HepG2 (cell line): ENCODE data around the gene TFAP2E. TPM values are rescaled to one million over a fixed set of nuclear protein-coding genes. Genes with fewer than 3 reads are reported as not detected.

Experiments used
- ATAC-seq: fragments of 200-7000 bp; cut with Tn5 transposase; 3 replicates; pipeline ENCODE4 v1.9.1; 2020; ENCODE audit warnings: mild to moderate bottlenecking, moderate library complexity
- Bru-seq: library from RNA; stranded (reverse); fragments of 400-500 nt; gene quantifications from one replicate; lab custom pipeline; 2021; lab: Mats Ljungman, UMichigan
- BruChase-seq, 2 experiments: library from RNA; stranded (reverse); fragments of 400-500 nt; gene quantifications; one replicate each; lab custom pipeline; 2021; lab: Mats Ljungman, UMichigan
- BruUV-seq: library from RNA; stranded (reverse); fragments of 400-500 nt; replicated peaks from 2 replicates; lab custom pipeline; 2021; lab: Mats Ljungman, UMichigan
- CTCF ChIA-PET: fragments of 300-600 bp; formaldehyde crosslinking; extraction: SDS; loops from one replicate; lab custom pipeline; 2021; ENCODE audit warnings: low total read pairs, inconsistent platforms, low intra/inter-chr PET ratio; lab: Yijun Ruan, JAX
- POLR2A ChIA-PET: fragments of 350-600 bp; sonication (Branson Sonifier 250); formaldehyde crosslinking; loops from one replicate; lab custom pipeline; 2020; ENCODE audit warnings: antibody characterized with exemption, inconsistent platforms; lab: Yijun Ruan, JAX
- DNase-seq: peaks from one replicate; pipeline ENCODE4 v3.0.0-alpha.2; 2015; ENCODE audit warnings: low spot score
- FAIRE-seq: peaks from 3 replicates; lab custom pipeline; 2011; peaks lifted over from hg19 to GRCh38; lab: Jason Lieb, UNC
- H2AFZ ChIP-seq: one replicate; pipeline ENCODE4 v1.6.1; 2011; ENCODE audit warnings: low read length, inconsistent platforms
- H3K27ac ChIP-seq: fragments of 300-600 bp; 3 replicates; pipeline ENCODE4 v1.8.0; 2011; ENCODE audit warnings: mixed run types, mild to moderate bottlenecking, mixed read lengths, low read length, inconsistent platforms; ENCODE audit not compliant: insufficient read depth; ENCODE audit errors: extremely low read length
- H3K27me3 ChIP-seq, 2 experiments: fragments of 200-600 bp in 1 of 2; 2 replicates in 1 of 2; 3 replicates in 1 of 2; pipeline versions ENCODE4 v1.6.0 to v1.8.0; 2011; ENCODE audit warnings: low read length in 2 of 2, mild to moderate bottlenecking in 2 of 2, moderate library complexity in 2 of 2, inconsistent platforms in 1 of 2; ENCODE audit not compliant: insufficient read depth in 2 of 2, control insufficient read depth in 1 of 2
- H3K36me3 ChIP-seq, 2 experiments: fragments of 200-600 bp in 1 of 2; replicated peaks in 1 of 2; 2 replicates in 1 of 2; 3 replicates in 1 of 2; pipeline versions ENCODE4 v1.5.1 to v1.8.0; 2011; ENCODE audit warnings: low read length in 2 of 2, inconsistent platforms in 1 of 2; ENCODE audit not compliant: insufficient read depth in 2 of 2, control insufficient read depth in 1 of 2
- H3K4me1 ChIP-seq: 2 replicates; pipeline ENCODE4 v1.5.1; 2012; ENCODE audit warnings: low read length, inconsistent platforms; ENCODE audit not compliant: insufficient read depth
- H3K4me2 ChIP-seq: 2 replicates; pipeline ENCODE4 v1.6.0; 2011; ENCODE audit warnings: low read depth, low read length, inconsistent platforms
- H3K4me3 ChIP-seq, 3 experiments: fragments of 200-600 bp in 1 of 3; sonication (generic), shearing (Covaris generic) in 1 of 3; replicated peaks in 1 of 3; 2 replicates each; pipeline ENCODE4 v1.5.1; 2011 to 2016; ENCODE audit warnings: low read length in 3 of 3, inconsistent platforms in 2 of 3, low read depth in 2 of 3, mild to moderate bottlenecking in 2 of 3, control low read depth in 1 of 3, mixed read lengths in 1 of 3; ENCODE audit not compliant: insufficient read depth in 1 of 3
- H3K79me2 ChIP-seq: one replicate; pipeline ENCODE4 v1.6.1; 2011; ENCODE audit warnings: low read length, inconsistent platforms; ENCODE audit not compliant: insufficient read depth
- H3K9ac ChIP-seq: 2 replicates; pipeline ENCODE4 v1.6.0; 2011; ENCODE audit warnings: mild to moderate bottlenecking, low read depth, low read length, inconsistent platforms; ENCODE audit not compliant: insufficient read depth
- H3K9me3 ChIP-seq: 2 replicates; pipeline ENCODE4 v1.5.1; 2012; ENCODE audit warnings: mild to moderate bottlenecking, low read length
- H4K20me1 ChIP-seq: 2 replicates; pipeline ENCODE4 v1.6.0; 2011; ENCODE audit warnings: inconsistent platforms, mild to moderate bottlenecking, low read length, moderate library complexity; ENCODE audit not compliant: insufficient read depth
- AGO2 ChIP-seq: fragments of 200-400 bp; formaldehyde crosslinking; optimal IDR thresholded peaks from 2 replicates; pipeline ENCODE3; 2017; ENCODE audit warnings: mild to moderate bottlenecking, low read depth, low read length, moderate library complexity
- CBX2 ChIP-seq, 2 experiments: fragments of 200-600 bp in 1 of 2; sonication (generic); formaldehyde crosslinking in 1 of 2; IDR thresholded peaks; 2 replicates each; pipeline versions ENCODE4 v1.7.0 to v1.8.1; 2018 to 2022; ENCODE audit warnings: low read depth in 2 of 2, low read length in 1 of 2, mild to moderate bottlenecking in 1 of 2, missing genetic modification reagents in 1 of 2
- DRAP1 ChIP-seq: IDR thresholded peaks from 2 replicates; pipeline ENCODE4 v1.6.1; 2016; ENCODE audit warnings: missing genetic modification reagents, missing compliant biosample characterization
- SAP130 ChIP-seq: IDR thresholded peaks from 2 replicates; pipeline ENCODE4 v1.6.1; 2016; ENCODE audit warnings: low read depth
- ZFP36L2 ChIP-seq: sonication (generic); formaldehyde crosslinking; IDR thresholded peaks from 2 replicates; pipeline ENCODE4 v1.4.0; 2020; ENCODE audit warnings: missing genetic modification reagents
- ZNF143 ChIP-seq: sonication (generic); formaldehyde crosslinking; IDR thresholded peaks from 2 replicates; pipeline ENCODE4 v1.4.0; 2020; ENCODE audit warnings: missing genetic modification reagents
- ZNF207 ChIP-seq: fragments of 450-650 bp; IDR thresholded peaks from 2 replicates; pipeline ENCODE4 v1.6.1; 2016; ENCODE audit warnings: antibody characterized with exemption, borderline replicate concordance
- ZNF331 ChIP-seq: sonication (generic); formaldehyde crosslinking; IDR thresholded peaks from 2 replicates; pipeline ENCODE4 v1.4.0; 2020; ENCODE audit warnings: missing genetic modification reagents
- ZNF777 ChIP-seq: sonication (generic); formaldehyde crosslinking; IDR thresholded peaks from 2 replicates; pipeline ENCODE4 v1.4.0; 2020; ENCODE audit warnings: missing genetic modification reagents
- WGBS: methylation state at CpG from one replicate; pipeline ENCODE4 v1.1.6; 2017; ENCODE audit warnings: low lambda C conversion rate; 5-methylcytosine and 5-hydroxymethylcytosine counted together
- in situ Hi-C: cut with HindIII; loops from 2 replicates; pipeline ENCODE4 v1.10.0; 2017; ENCODE audit warnings: low pct_unique_long_range_greater_than_20kb; ENCODE audit not compliant: extremely low pct_ligation_motif_present
- intact Hi-C: fragments of 100-400 bp; cut with micrococcal nuclease; formaldehyde crosslinking; loops from one replicate; pipeline ENCODE4 v1.10.0; 2022; ENCODE audit not compliant: unreplicated experiment
- long read RNA-seq, 2 experiments: library from RNA in 1 of 2; library from polyadenylated mRNA in 1 of 2; stranded (forward) in 1 of 2; unstranded in 1 of 2; transcript quantifications; one replicate each; pipeline ENCODE4 v2.0.0, GENCODE V29; 2019 to 2022
- polyA minus RNA-seq, 3 experiments: library from RNA; depleted of rRNA, polyadenylated mRNA; stranded (reverse); fragments of >200 nt; gene quantifications; 2 replicates each; pipeline ENCODE4 v1.2.3, GENCODE V29; 2011; ENCODE audit warnings: low replicate concordance in 1 of 3
- polyA plus RNA-seq, 8 experiments: library from polyadenylated mRNA; depleted of rRNA in 3 of 8; stranded (reverse) in 7 of 8; unstranded in 1 of 8; fragments of >200 nt; fragmentation: Illumina TruSeq in 4 of 8; extraction: Trizol in 4 of 8; gene quantifications; 2 replicates each; pipeline versions ENCODE4 v1.2.1 to v1.2.3, GENCODE V29; 2011 to 2016; ENCODE audit warnings: low read depth in 4 of 8, missing spikeins in 1 of 8, mixed read lengths in 1 of 8; ENCODE audit not compliant: insufficient read depth in 1 of 8
- total RNA-seq, 5 experiments: library from RNA; depleted of rRNA; stranded (reverse); fragments of >200 nt; fragmentation: Illumina TruSeq; extraction: Trizol; gene quantifications; 2 replicates each; pipeline ENCODE4 v1.2.3, GENCODE V29; 2016; ENCODE audit warnings: low read depth in 1 of 5
- TF ChIP-seq, protein P1 (sequence below): sonication (generic); formaldehyde crosslinking; IDR thresholded peaks from 2 replicates; pipeline ENCODE4 v1.8.0; 2022; ENCODE audit warnings: missing genetic modification reagents, mild to moderate bottlenecking, moderate library complexity, borderline replicate concordance
- TF ChIP-seq, protein P2 (sequence below): sonication (generic); formaldehyde crosslinking; IDR thresholded peaks from 2 replicates; pipeline ENCODE4 v1.4.0; 2020; ENCODE audit warnings: missing genetic modification reagents
- TF ChIP-seq, protein P3 (sequence below): IDR thresholded peaks from 2 replicates; pipeline ENCODE4 v1.6.1; 2012; ENCODE audit warnings: inconsistent platforms

Gene TFAP2E
- total RNA-seq (2016; rRNA removed; fragmentation: Illumina TruSeq; extraction: Trizol) (0.31 and 0.44 TPM in 2 replicates), polyA plus RNA-seq (2011; rRNA removed) (0.41 and 0.46 TPM in 2 replicates), polyA minus RNA-seq (2011; rRNA and poly(A)+ RNA removed; ENCODE audit: low replicate concordance) (0.08 and 0.12 TPM in 2 replicates), Bru-seq, nascent RNA (percentile 41 among the genes with signal in this experiment), BruChase-seq, experiment 1, labeled RNA remaining after a 6-hour chase (percentile 49 among the genes with signal in this experiment), BruChase-seq, experiment 2, labeled RNA remaining after a 2-hour chase (percentile 49 among the genes with signal in this experiment)
- total RNA-seq (2016; cell fraction: cytosol; rRNA removed; fragmentation: Illumina TruSeq; extraction: Trizol; ENCODE audit: low read depth): 0.18 TPM in 1 of 2 replicates, not detected in the other
- 0.17 and 0.49 TPM in 2 replicates for total RNA-seq (2016; cell fraction: insoluble cytoplasmic fraction; rRNA removed; fragmentation: Illumina TruSeq; extraction: Trizol)
- 0.12 and 0.17 TPM in 2 replicates for total RNA-seq (2016; cell fraction: membrane; rRNA removed; fragmentation: Illumina TruSeq; extraction: Trizol)
- total RNA-seq (2016; cell fraction: nucleus; rRNA removed; fragmentation: Illumina TruSeq; extraction: Trizol): 0.47 and 0.53 TPM in 2 replicates
- polyA plus RNA-seq (2011; cell fraction: cytosol; rRNA removed): 0.32 and 0.42 TPM in 2 replicates
- polyA plus RNA-seq (2011; cell fraction: nucleus; rRNA removed): 2.1 and 2.2 TPM in 2 replicates
- 0.56 and 0.88 TPM in 2 replicates for polyA plus RNA-seq (2012)
- 0.12 TPM in 1 of 2 replicates, not detected in the other for polyA plus RNA-seq (2016; cell fraction: cytosol; fragmentation: Illumina TruSeq; extraction: Trizol; ENCODE audit: low read depth)
- 0.28 and 0.50 TPM in 2 replicates for polyA plus RNA-seq (2016; cell fraction: insoluble cytoplasmic fraction; fragmentation: Illumina TruSeq; extraction: Trizol; ENCODE audit: low read depth)
- polyA plus RNA-seq (2016; cell fraction: membrane; fragmentation: Illumina TruSeq; extraction: Trizol; ENCODE audit: low read depth): 0.08 and 0.26 TPM in 2 replicates
- polyA plus RNA-seq (2016; cell fraction: nucleus; fragmentation: Illumina TruSeq; extraction: Trizol; ENCODE audit: insufficient read depth, low read depth): 1.5 and 1.9 TPM in 2 replicates
- polyA minus RNA-seq (2011; cell fraction: cytosol; rRNA and poly(A)+ RNA removed): not detected in 2 replicates
- polyA minus RNA-seq (2011; cell fraction: nucleus; rRNA and poly(A)+ RNA removed): 0.50 and 0.52 TPM in 2 replicates
- long read RNA-seq, experiment 1: 0 reads
- long read RNA-seq, experiment 2, partial matches to known transcripts: 1 of 1 reads
- long read RNA-seq, experiment 2, other reads (novel, unspliced or antisense): 0 of 1 reads

DNA sequence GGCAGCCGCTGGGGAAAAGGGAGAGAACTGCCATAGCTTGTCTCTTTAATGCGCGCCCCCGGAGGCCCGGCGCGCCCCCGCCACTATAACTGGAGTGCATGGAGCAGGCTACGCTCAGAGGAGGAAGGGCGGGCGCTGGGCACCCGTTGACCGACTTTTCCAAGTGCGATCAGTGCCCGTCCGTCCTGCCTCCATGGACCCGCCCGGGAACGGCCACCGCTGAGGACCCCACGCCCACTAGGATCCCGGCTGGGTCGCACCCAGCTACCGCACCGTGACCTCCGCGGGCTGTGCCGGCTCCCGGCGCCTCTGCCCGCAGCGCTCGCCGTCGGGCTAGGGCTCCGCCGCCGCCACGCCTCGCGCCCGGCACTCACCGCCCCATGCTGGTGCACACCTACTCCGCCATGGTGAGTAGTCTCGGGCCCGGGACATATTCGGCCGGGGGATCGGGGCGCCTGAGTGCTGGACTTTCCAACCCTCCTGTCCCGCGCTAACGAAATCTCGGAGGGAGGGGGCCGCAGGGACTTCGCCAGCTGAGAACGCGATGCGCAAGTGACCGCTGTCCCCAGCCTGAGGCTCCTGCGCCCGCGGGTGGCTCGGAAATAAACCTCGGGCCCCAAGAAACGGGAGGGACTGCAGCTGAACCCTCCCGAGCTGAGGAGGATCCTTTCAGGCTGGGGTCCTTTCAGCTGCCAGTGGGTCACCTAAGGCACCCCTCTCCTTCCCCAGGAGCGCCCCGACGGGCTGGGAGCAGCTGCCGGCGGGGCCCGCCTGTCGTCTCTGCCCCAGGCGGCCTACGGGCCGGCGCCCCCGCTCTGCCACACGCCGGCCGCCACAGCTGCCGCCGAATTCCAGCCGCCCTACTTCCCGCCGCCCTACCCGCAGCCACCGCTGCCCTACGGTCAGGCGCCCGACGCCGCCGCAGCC is at the start of gene TFAP2E:
TFAP2E (plus strand) TSS at position 117 of the 927 bp plus-strand sequence; CDS start at position 381, 264 bp downstream.
- ChIA-PET POLR2A (interaction anchor here (1.0 to 2.6 kb wide), 3 partner anchors 9 to 17 kb away, joined by 4 to 25 read pairs (median 5); partner anchors contain the start of genes KIAA0319L and NCDN), CTCF (no interaction called here)
- WGBS: 74% methylated on average over 29 of the region's 95 CpGs
- ATAC-seq (peak; percentile 22), DNase-seq (no peak), FAIRE-seq (no peak)
- in situ Hi-C loops (no loop called here), intact Hi-C loops (loop anchor here (2.0 kb wide), 1 partner anchor 19 kb away; no protein-coding TSS in a partner anchor)
- peaks cover 0 to 10% of the 10 kb centered on the region in 2 experiments; a peak in 1 of 5 replicates for H3K27me3 ChIP-seq
- no peak within 1 kb of the TSS for H3K27ac ChIP-seq
- no peaks in the 10 kb centered on the region for H4K20me1 ChIP-seq
- H3K36me3 ChIP-seq: no peaks in the 10 kb centered on the region
- H3K79me2 ChIP-seq: no peaks in the 10 kb centered on the region
- H3K9me3 ChIP-seq: no peaks in the 10 kb centered on the region
- peak within 1 kb of the TSS; percentile 30; the same call in 1 of the 2 replicates for H3K9ac ChIP-seq
- H3K4me3 ChIP-seq: peak within 1 kb of the TSS; percentile 43 to 72 (median 62)
- no TSS peak for BruUV-seq
- H3K4me2 ChIP-seq: peak within 1 kb of the TSS; percentile 79
- no peak within 1 kb of the TSS for H2AFZ ChIP-seq
- peaks cover 28% of the 10 kb centered on the region for H3K4me1 ChIP-seq
- TF ChIP-seq ZFP36L2 (no peak), ZNF777 (peak; percentile 96), ZNF331 (CRISPR knock-in tag) (no peak), AGO2 (peak; percentile 21), ZNF143 (no peak), SAP130 (0 out of 2 replicates have a peak, but pooled peaks have one; percentile 20), ZNF207 (no peak), DRAP1 (CRISPR knock-in tag) (0 out of 2 replicates have a peak, but pooled peaks have one; percentile 29), CBX2 (IDR thresholded peaks at IDR 0.05; ENCODE audit: low read depth, low read length) (no peak), CBX2 (CRISPR knock-in tag; IDR thresholded peaks at IDR 0.05; ENCODE audit: low read depth) (no peak)
- TF ChIP-seq, protein P1, sequence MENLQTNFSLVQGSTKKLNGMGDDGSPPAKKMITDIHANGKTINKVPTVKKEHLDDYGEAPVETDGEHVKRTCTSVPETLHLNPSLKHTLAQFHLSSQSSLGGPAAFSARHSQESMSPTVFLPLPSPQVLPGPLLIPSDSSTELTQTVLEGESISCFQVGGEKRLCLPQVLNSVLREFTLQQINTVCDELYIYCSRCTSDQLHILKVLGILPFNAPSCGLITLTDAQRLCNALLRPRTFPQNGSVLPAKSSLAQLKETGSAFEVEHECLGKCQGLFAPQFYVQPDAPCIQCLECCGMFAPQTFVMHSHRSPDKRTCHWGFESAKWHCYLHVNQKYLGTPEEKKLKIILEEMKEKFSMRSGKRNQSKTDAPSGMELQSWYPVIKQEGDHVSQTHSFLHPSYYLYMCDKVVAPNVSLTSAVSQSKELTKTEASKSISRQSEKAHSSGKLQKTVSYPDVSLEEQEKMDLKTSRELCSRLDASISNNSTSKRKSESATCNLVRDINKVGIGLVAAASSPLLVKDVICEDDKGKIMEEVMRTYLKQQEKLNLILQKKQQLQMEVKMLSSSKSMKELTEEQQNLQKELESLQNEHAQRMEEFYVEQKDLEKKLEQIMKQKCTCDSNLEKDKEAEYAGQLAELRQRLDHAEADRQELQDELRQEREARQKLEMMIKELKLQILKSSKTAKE (CRISPR knock-in tag): no peak
- TF ChIP-seq, protein P2, sequence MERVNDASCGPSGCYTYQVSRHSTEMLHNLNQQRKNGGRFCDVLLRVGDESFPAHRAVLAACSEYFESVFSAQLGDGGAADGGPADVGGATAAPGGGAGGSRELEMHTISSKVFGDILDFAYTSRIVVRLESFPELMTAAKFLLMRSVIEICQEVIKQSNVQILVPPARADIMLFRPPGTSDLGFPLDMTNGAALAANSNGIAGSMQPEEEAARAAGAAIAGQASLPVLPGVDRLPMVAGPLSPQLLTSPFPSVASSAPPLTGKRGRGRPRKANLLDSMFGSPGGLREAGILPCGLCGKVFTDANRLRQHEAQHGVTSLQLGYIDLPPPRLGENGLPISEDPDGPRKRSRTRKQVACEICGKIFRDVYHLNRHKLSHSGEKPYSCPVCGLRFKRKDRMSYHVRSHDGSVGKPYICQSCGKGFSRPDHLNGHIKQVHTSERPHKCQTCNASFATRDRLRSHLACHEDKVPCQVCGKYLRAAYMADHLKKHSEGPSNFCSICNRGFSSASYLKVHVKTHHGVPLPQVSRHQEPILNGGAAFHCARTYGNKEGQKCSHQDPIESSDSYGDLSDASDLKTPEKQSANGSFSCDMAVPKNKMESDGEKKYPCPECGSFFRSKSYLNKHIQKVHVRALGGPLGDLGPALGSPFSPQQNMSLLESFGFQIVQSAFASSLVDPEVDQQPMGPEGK (CRISPR knock-in tag): 0 out of 2 replicates have a peak, but pooled peaks have one; percentile 19
- TF ChIP-seq, protein P3, sequence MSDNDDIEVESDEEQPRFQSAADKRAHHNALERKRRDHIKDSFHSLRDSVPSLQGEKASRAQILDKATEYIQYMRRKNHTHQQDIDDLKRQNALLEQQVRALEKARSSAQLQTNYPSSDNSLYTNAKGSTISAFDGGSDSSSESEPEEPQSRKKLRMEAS: peak; percentile 33; the same call in 1 of the 2 replicates
